T-helper 9 cell (primary cell): ENCODE measurements around the gene GPN2.
"Not testable (repeated sequence)": the region's sequence is repeated elsewhere in the genome, so short reads cannot be mapped to it uniquely, and the experiment has no call there.

Source experiments
- DNase-seq: peaks from one replicate; pipeline ENCODE4 v3.0.0-alpha.2; 2020

GPN2 gene

GRCh38 chr1:26857473-26858060 lies 32.5 kb downstream of the GPN2 start:
- DNase-seq = no peak

DNA sequence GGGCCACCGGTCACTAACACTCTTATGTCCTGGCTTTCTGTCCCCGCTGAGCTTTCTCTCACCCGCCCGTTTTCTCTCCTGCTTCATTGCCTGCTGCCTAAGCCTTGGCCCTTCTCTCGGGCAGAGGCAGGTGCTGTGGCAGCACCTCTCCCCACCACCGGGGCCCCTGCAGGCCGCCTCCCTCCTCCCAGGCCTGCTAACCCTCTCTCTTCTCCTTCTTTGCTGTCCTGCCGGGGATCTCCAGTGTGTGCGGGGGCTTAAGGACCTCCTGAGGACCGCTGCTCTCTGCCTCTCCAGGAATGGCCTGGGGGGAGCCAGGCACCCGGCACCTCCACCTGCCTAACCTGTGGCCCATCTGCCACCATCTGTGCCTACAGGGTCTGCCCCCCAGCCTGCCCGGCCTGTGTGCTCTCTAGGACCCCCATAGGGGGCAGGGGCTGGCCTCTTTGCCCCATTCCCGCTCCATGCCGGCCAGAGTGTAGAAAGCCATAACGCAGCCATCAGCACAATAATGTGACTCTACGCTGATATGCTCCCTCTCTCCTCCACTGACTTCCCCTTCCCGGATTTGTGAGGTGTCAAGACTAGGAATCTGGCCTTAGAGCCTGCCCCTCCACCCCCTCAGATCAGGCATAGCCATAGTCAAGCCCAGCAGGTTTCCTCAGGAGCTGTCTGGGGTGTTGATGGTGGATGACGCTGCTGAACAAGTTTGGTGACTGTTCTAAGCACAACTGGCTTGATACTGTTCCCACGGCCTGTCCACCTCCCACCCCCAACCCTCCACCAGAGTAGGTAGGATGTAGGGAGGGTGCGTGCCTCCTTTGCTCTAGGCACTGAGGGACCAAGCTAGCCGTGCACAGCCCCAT lies 33.2 kb downstream of the GPN2 start:
- no peak for DNase-seq

GRCh38 chr1:26856181-26856580 lies 33.9 kb downstream of the GPN2 start:
- DNase-seq = no peak

DNA sequence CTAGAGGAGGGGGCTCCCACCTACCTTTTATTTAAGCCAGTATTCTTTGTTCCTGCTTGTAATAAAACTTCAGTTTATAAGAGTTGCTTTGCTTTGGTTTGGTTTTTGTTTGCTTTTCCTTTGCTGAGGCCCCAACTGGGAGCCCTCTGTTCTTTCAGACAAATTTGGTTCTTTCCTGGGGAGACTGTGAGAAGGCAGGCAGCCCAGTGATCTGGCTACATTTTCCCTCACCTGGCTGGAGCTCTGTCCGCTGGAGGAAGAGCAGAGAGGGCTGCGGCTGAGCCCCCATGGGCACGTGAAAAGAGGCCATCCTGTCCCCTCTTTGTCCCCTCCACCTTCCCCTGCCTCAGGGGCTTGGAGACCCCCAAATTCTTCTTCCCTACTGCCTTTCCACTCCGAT lies 34.4 kb downstream of the GPN2 start:
- DNase-seq = no peak

GRCh38 chr1:26854906-26855305 lies 35.2 kb downstream of the GPN2 start:
- DNase-seq = no peak

- no peak for DNase-seq
Observed at GRCh38 chr1:26853600-26853999, 36.5 kb downstream of the GPN2 start.

DNA sequence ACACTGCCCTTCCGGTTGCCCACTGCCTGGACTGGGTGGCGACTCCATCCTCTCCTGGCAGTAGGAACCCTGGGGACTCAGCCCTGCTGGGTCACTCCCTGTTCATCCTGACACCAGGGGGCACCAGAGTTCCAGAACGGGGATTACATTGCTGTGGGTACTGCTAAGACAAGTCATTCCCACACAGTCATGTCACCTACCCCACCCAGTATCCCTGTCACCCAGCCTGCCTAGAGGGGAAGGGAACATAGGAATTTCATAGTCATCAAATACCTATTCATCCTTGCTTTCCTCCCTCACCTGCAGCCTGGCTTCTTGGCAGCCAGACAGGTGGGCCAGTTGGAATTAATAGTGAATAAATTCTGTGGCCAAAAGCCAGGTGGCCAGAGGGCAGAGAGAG lies 36.9 kb downstream of the GPN2 start:
- DNase-seq = peak; percentile 79

DNA sequence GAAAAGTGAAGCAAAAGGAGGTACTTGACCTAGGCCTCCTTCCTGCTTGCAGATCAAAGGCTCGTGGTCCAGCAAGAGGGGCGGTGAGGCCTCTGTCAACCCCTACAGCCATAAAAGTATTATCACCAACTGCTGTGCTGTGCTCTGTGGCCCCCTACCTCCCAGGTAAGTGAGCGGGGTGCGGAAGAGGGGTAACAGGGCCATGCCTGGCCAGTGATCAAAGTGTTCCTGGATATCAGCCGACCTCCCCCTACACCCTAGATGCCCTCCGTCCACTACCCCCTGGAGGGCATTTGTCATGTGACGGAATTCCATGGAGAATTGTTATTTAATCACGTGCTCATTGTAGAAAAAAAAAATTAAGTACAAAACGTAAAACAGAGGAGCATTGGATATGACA lies 37.4 kb downstream of the GPN2 start:
- DNase-seq = no peak

DNA sequence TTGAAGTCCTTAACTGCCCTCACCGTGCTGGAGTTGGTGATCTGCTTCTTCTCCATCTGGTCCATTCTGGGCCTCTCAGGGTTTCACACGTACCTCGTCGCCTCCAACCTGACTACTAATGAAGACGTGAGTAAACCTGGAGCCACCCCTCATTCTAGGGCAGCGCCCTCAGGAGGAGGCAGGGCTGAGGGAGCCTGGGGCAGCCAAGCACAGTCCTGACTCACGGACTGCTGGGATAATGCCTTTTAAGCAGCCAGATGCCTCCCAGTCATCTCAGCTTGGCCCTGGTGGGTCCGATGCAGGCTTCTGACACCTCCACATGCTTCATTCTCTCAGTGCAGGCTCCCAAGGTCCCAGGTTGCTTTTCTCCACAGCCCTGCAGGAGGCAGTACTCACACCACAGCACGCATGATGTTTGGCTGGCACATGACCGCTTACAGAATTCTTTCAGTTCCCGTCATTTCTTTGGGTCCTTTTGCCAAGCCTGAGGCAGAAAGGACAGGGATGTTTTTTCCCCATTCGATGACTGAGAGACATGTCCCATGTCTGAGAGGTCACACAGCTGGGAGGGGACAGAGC lies 38.9 kb downstream of the GPN2 start:
- no peak for DNase-seq

GRCh38 chr1:26848941-26849774 lies 40.9 kb downstream of the GPN2 start:
- no peak for DNase-seq

DNA sequence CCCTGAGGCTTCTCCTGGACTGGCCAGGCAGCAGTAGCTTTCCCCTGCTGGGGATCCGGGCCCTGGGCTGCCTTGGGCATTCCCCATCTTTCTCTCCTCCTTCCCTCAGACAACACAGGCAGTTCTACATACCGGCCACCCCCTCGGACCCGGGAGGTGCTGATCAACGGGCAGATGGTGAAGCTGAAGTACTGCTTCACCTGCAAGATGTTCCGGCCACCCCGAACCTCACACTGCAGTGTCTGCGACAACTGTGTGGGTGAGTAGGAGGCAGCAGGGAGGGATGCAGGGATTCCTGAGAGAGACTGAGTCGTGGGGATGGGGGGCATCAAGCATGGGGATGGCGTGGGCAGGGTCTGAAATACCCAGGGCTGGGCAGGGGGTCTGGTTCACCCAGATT lies 41.6 kb downstream of the GPN2 start:
- DNase-seq = no peak

DNA sequence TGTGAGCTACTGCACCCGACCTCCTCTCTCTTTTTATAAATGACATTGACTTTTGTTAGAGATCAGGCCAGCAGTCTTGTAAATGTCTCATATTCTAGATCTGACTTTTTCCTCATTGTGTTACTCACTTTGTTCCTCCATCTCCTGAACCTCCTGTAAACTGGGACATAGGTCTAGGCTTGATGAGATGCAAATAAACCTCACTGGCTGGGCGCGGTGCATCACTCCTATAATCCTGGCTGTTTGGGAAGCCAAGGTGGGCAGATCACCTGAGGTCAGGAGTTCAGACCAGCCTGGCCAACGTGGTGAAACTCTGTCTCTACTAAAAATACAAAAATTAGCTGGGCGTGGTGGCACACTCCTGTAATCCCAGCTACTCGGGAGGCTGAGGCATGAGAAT lies 42.3 kb downstream of the GPN2 start:
- not testable (repeated sequence) for DNase-seq

DNA sequence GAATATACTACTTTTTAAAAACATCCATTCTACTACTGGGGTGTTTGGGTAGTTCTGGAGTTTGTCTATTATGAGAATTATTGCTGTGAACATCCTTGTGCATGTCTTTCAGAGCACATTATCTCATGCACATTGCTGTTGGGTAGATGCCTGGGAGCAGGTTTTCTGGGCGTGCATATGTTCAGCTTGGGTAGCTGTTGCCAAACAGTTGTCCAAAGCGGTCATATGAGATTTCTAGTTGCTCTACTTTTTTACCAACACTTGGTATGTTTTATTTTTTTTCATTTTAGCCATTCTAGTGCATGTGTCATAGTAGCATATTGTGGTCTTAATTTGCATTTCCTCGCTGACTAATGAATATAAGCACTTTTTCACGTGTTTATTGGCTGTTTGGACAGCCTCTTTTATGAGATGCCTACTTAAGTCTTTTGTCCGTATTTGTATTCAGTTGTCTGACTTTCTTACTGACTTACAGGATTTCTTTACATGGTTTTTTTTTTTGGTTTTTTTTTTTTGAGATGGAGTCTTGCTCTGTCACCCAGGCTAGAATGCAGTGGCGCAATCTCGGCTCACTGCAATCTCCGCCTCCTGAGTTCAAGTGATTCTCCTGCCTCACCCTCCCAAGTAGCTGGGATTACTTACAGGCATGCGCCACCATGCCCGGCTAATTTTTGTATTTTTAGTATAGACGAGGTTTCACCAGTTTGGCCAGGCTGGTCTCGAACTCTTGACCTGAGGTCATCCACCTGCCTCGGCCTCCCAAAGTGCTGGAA lies 45.5 kb downstream of the GPN2 start:
- DNase-seq = no peak

DNA sequence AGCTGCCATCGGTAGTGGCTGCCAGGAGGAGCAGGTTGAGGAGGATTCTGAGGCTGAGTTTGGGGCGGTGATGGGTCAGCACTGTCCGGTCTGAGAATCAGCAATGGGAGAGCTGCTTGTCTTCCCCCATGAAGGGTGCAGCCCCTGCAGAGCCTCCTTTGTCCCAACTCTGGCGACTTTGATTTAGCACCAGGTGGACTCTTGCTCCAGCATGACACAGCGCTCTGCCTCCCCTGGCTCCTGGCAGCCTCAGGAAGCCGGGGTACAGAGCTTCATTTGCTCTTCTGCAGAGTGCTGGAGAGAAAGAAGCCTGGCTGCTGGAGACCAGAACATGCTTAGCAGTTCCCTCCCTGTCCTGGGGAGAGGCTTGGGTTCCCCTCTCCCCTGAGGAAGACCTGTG lies 50.3 kb downstream of the GPN2 start:
- DNase-seq = no peak

DNA sequence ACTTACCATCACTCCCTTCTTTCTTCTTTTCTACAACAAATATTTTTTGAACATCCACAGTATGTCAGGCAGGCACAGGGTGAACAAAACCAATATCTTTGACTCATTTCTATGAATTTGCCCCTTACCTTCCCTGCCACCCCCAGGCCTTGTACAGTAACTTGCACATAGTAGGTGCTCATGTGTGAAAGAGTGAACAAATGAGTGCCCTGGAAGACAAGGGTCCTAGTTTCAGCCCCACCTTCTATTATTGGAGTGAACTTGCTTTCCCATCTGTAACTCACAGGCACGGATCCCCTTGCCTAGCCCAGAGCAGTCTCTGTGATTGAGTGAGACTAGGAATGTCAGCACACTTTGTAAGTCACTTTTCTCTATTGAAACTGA lies 50.8 kb downstream of the GPN2 start:
- DNase-seq = no peak

- DNase-seq = peak; percentile 56
Observed at GRCh38 chr1:26838474-26839338, 51.4 kb downstream of the GPN2 start.

GRCh38 chr1:26837665-26838064 lies 52.4 kb downstream of the GPN2 start:
- not testable (repeated sequence) for DNase-seq

GRCh38 chr1:26833432-26834405 lies 56.4 kb downstream of the GPN2 start:
- DNase-seq = peak; percentile 88

DNA sequence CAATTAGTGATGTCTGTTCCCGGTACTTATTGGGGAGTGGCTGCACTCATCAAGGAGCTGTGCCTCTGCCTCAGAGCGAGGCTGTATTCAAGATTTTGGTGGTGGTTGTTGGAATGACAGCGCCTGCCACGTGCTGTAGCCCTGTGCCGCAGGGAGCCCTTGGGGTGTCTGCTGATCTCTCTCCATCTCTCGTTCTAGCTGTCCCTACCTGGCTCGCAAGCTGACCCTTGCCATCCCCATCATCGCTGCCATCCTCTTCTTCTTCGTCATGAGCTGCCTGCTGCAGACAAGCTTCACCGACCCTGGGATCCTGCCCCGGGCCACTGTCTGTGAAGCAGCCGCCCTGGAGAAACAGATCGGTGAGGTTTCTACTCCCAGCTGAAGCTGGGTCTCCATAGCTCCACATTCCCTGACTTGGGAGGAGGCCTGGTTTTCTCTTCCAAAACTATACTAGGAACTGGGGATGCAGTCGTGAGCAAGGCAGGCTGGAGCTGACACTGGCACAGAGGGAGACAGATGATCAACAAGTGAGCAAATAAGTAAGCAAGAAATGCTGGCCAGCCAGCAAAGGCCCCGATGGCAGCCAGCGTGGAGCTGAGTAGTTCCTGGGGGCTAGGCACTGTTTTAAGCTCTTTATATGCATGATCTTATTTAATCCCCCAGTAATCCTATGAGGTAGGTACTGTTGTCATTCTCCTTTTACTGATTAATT lies 57.7 kb downstream of the GPN2 start:
- DNase-seq = no peak
